Keratinocyte (primary cell): ENCODE data around the gene SGCG. TPM values are rescaled to one million over a fixed set of nuclear protein-coding genes. Genes with fewer than 3 reads are reported as not detected.

Experiments used
- DNase-seq: peaks from one replicate; pipeline ENCODE4 v3.0.0-alpha.2; 2011; ENCODE audit warnings: low read depth, missing footprints, low spot score
- FAIRE-seq: peaks from 2 replicates; lab custom pipeline; 2011; peaks lifted over from hg19 to GRCh38; lab: Jason Lieb, UNC
- H2AFZ ChIP-seq: 2 replicates; pipeline ENCODE4 v1.6.0; 2012; ENCODE audit warnings: low read length, control low read depth, inconsistent platforms; ENCODE audit not compliant: control insufficient read depth
- H3K27ac ChIP-seq: 2 replicates; pipeline ENCODE4 v1.5.1; 2011; ENCODE audit warnings: low read length; ENCODE audit not compliant: control insufficient read depth, insufficient read depth
- H3K27me3 ChIP-seq: 3 replicates; pipeline ENCODE4 v1.6.0; 2011; ENCODE audit warnings: low read length; ENCODE audit not compliant: control insufficient read depth, insufficient read depth; ENCODE audit errors: extremely low read depth
- H3K36me3 ChIP-seq, 2 experiments: 2 replicates in 1 of 2; 3 replicates in 1 of 2; pipeline ENCODE4 v1.5.1; 2011; ENCODE audit warnings: low read length in 2 of 2, mild to moderate bottlenecking in 1 of 2; ENCODE audit not compliant: control insufficient read depth in 2 of 2, insufficient read depth in 2 of 2; ENCODE audit errors: extremely low read depth in 1 of 2
- H3K4me1 ChIP-seq: 3 replicates; pipeline ENCODE4 v1.5.1; 2011; ENCODE audit warnings: low read length; ENCODE audit not compliant: control insufficient read depth, insufficient read depth; ENCODE audit errors: extremely low read depth
- H3K4me2 ChIP-seq: 3 replicates; pipeline ENCODE4 v1.6.0; 2011; ENCODE audit warnings: low read depth, low read length; ENCODE audit not compliant: control insufficient read depth, insufficient read depth; ENCODE audit errors: extremely low read depth
- H3K4me3 ChIP-seq, 3 experiments: fragments of 200-600 bp in 1 of 3; sonication (generic) in 1 of 3; 2 replicates in 2 of 3; 3 replicates in 1 of 3; pipeline ENCODE4 v1.5.1; 2011 to 2016; ENCODE audit warnings: low read length in 3 of 3, mild to moderate bottlenecking in 3 of 3, control low read depth in 2 of 3, inconsistent platforms in 1 of 3, low read depth in 1 of 3, mixed read lengths in 1 of 3, mixed run types in 1 of 3, moderate library complexity in 1 of 3; ENCODE audit not compliant: control insufficient read depth in 2 of 3, insufficient read depth in 2 of 3; ENCODE audit errors: extremely low read depth in 1 of 3
- H3K79me2 ChIP-seq: 2 replicates; pipeline ENCODE4 v1.6.0; 2012; ENCODE audit warnings: low read length; ENCODE audit not compliant: control insufficient read depth, insufficient read depth
- H3K9ac ChIP-seq: 3 replicates; pipeline ENCODE4 v1.6.0; 2011; ENCODE audit warnings: low read length; ENCODE audit not compliant: control insufficient read depth, insufficient read depth; ENCODE audit errors: extremely low read depth
- H3K9me1 ChIP-seq: 3 replicates; pipeline ENCODE4 v1.6.0; 2011; ENCODE audit warnings: low read length; ENCODE audit not compliant: control insufficient read depth, insufficient read depth; ENCODE audit errors: extremely low read depth
- H3K9me3 ChIP-seq: 2 replicates; pipeline ENCODE4 v1.5.1; 2012; ENCODE audit warnings: low read depth, low read length; ENCODE audit not compliant: control insufficient read depth
- H4K20me1 ChIP-seq: 3 replicates; pipeline ENCODE4 v1.6.0; 2011; ENCODE audit warnings: low read length; ENCODE audit not compliant: control insufficient read depth, insufficient read depth; ENCODE audit errors: extremely low read depth
- CTCF ChIP-seq, 3 experiments: IDR thresholded peaks in 1 of 3; conservative IDR thresholded peaks in 1 of 3; optimal IDR thresholded peaks in 1 of 3; 2 replicates in 2 of 3; 3 replicates in 1 of 3; pipeline versions ENCODE3 to v1.5.1; 2011; ENCODE audit warnings: low read length in 3 of 3, mild to moderate bottlenecking in 3 of 3, moderate library complexity in 2 of 3, control low read depth in 1 of 3, inconsistent platforms in 1 of 3; ENCODE audit not compliant: insufficient read depth in 2 of 3; ENCODE audit errors: extremely low read depth in 1 of 3
- EZH2 ChIP-seq: IDR thresholded peaks from one replicate; pipeline ENCODE4 v1.6.1; 2012; ENCODE audit warnings: inconsistent platforms, mild to moderate bottlenecking, low read length, moderate library complexity
- dilution Hi-C: fragments of 300-500 bp; cut with MboI; formaldehyde crosslinking; loops from one replicate; pipeline ENCODE4 v1.7.0; 2020; ENCODE audit warnings: low sequenced_read_pairs; ENCODE audit not compliant: extremely low pct_ligation_motif_present
- polyA plus RNA-seq, 5 experiments: library from polyadenylated mRNA; depleted of rRNA in 3 of 5; stranded (reverse) in 3 of 5; stranded (forward) in 1 of 5; unstranded in 1 of 5; fragments of >200 nt; gene quantifications; 1 replicate in 1 of 5; 2 replicates in 3 of 5; 3 replicates in 1 of 5; pipeline versions ENCODE4 v1.2.1 to v1.2.3, GENCODE V29; 2011 to 2012; ENCODE audit warnings: missing spikeins in 2 of 5, low read depth in 1 of 5, low replicate concordance in 1 of 5

SGCG gene
- polyA plus RNA-seq, 1 donor (not counting 4 experiments of a cell fraction or from before 2014, with no cell fraction given), result not detected

- Histone ChIP-seq H3K9ac (no peak overlapping the region), H3K9me3 (no peaks in the 10 kb centered on the region), H3K4me2 (peak overlapping the region; percentile 84), H3K4me3 (no peak overlapping the region), H3K27ac (peak overlapping the region; percentile 83), H4K20me1 (no peaks in the 10 kb centered on the region), H3K9me1 (no peaks in the 10 kb centered on the region), H3K36me3 (no peaks in the 10 kb centered on the region), H3K27me3 (no peaks in the 10 kb centered on the region), H3K79me2 (no peaks in the 10 kb centered on the region), H2AFZ (no peak overlapping the region), H3K4me1 (peaks cover 26% of the 10 kb centered on the region)
- no peak for FAIRE-seq
- dilution Hi-C loops, result no loop called here
- DNase-seq, result no peak
- TF ChIP-seq EZH2 (no peak), CTCF (optimal IDR thresholded peaks at IDR 0.05 in 1 of 3, IDR thresholded peaks at IDR 0.05 in 1 of 3, conservative IDR thresholded peaks at IDR 0.05 in 1 of 3; ENCODE audit: extremely low read depth in 1 of 3, insufficient read depth in 2 of 3, low read length in 3 of 3) (no peak)
Observed at GRCh38 chr13:23322353-23323336, 141.9 kb downstream of the SGCG start.

- peaks cover 26% of the 10 kb centered on the region for H3K4me1 ChIP-seq
- dilution Hi-C loops, result no loop called here
- H3K27me3 ChIP-seq, result no peaks in the 10 kb centered on the region
- no peaks in the 10 kb centered on the region for H3K79me2 ChIP-seq
- DNase-seq (no peak), FAIRE-seq (no peak)
- no peaks in the 10 kb centered on the region for H3K9me1 ChIP-seq
- TF ChIP-seq CTCF (optimal IDR thresholded peaks at IDR 0.05 in 1 of 3, IDR thresholded peaks at IDR 0.05 in 1 of 3, conservative IDR thresholded peaks at IDR 0.05 in 1 of 3; ENCODE audit: extremely low read depth in 1 of 3, insufficient read depth in 2 of 3, low read length in 3 of 3) (no peak), EZH2 (no peak)
- no peaks in the 10 kb centered on the region for H3K9me3 ChIP-seq
- no peaks in the 10 kb centered on the region for H4K20me1 ChIP-seq
- no peak overlapping the region for H2AFZ ChIP-seq
- H3K9ac ChIP-seq, result no peak overlapping the region
- H3K4me2 ChIP-seq, result no peak overlapping the region
- no peak overlapping the region for H3K4me3 ChIP-seq
- H3K27ac ChIP-seq, result no peak overlapping the region
- no peaks in the 10 kb centered on the region for H3K36me3 ChIP-seq
Observed at GRCh38 chr13:23323946-23324709, 143.3 kb downstream of the SGCG start.
